ENCODE results near the gene ANKRD55.

DNA sequence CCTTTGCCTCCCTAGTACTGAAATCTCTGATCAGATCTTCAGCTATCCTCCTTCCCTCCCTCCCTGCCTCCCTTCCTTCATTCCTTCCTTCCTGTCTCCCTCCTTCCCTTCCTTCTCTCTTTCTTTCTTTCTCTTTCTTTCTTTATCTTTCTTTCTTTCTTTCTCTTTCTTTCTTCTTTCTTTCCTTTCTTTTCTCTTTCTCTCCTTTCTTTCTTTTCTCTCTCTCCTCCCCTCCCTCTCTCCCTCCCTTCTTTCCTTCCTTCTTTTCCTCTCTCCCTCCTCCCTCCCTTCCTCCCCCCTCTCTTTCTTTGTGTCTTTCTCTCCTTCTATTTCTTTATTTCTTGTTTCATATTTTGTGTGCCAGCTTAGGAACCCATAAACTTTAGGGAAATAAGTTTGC is 23.9 kb upstream of the ANKRD55 start:
- TF ChIP-seq CTCF (IDR thresholded peaks at IDR 0.05; ENCODE audit: low read length): no peak
- TF ChIP-seq EZH2 (optimal IDR thresholded peaks at IDR 0.05; ENCODE audit: low read depth, low read length): no peak
- TF ChIP-seq EZH2phosphoT487 (IDR thresholded peaks at IDR 0.05; ENCODE audit: low read length): no peak
